AML-193 (cell line): Measurements from ENCODE around the gene TENM4.

Experiments used
- DNase-seq, 2 experiments: peaks; one replicate each; lab custom pipeline; 2025; lab: John Stamatoyannopoulos, UW

TENM4 gene

GRCh38 chr11:79084382-79084781 is 356.4 kb downstream of the TENM4 start:
- no peak for DNase-seq

- no peak for DNase-seq
These were observed 357.5 kb downstream of the TENM4 start for GRCh38 chr11:79083352-79083751.

- no peak for DNase-seq
These were observed 357.9 kb downstream of the TENM4 start for GRCh38 chr11:79082907-79083306.

GRCh38 chr11:79082280-79082679 is 358.6 kb downstream of the TENM4 start:
- DNase-seq = no peak

GRCh38 chr11:79081471-79082031 is 359.3 kb downstream of the TENM4 start:
- no peak for DNase-seq

- DNase-seq = no peak
These were observed 360.3 kb downstream of the TENM4 start for GRCh38 chr11:79080551-79080950.

GRCh38 chr11:79078999-79079398 is 361.8 kb downstream of the TENM4 start:
- DNase-seq = no peak

GRCh38 chr11:79078456-79078855 is 362.4 kb downstream of the TENM4 start:
- DNase-seq = no peak

GRCh38 chr11:79077702-79078330 is 363.0 kb downstream of the TENM4 start:
- DNase-seq = no peak

- DNase-seq = peak; percentile 1 to 5
These were observed 364.2 kb downstream of the TENM4 start for GRCh38 chr11:79076526-79077115.

GRCh38 chr11:79074547-79074946 is 366.3 kb downstream of the TENM4 start:
- no peak for DNase-seq

- DNase-seq = no peak
These were observed 369.6 kb downstream of the TENM4 start for GRCh38 chr11:79071190-79071589.

GRCh38 chr11:79070518-79070917 is 370.3 kb downstream of the TENM4 start:
- no peak for DNase-seq

GRCh38 chr11:79069504-79069903 is 371.3 kb downstream of the TENM4 start:
- DNase-seq = no peak

- DNase-seq = no peak
These were observed 372.5 kb downstream of the TENM4 start for GRCh38 chr11:79068356-79068755.

GRCh38 chr11:79067352-79067679 is 373.5 kb downstream of the TENM4 start:
- no peak for DNase-seq

- DNase-seq = no peak
These were observed 374.1 kb downstream of the TENM4 start for GRCh38 chr11:79066456-79067351.

GRCh38 chr11:79062814-79063762 is 377.7 kb downstream of the TENM4 start:
- DNase-seq = no peak

GRCh38 chr11:79060081-79060953 is 380.5 kb downstream of the TENM4 start:
- no peak for DNase-seq

- no peak for DNase-seq
These were observed 381.7 kb downstream of the TENM4 start for GRCh38 chr11:79059141-79059540.
